Prostate gland (tissue), 2 donors: ENCODE results near the gene DGAT2. TPM values are rescaled to one million over a fixed set of nuclear protein-coding genes. Genes with fewer than 3 reads are reported as not detected.

Source experiments
- DNase-seq: peaks from one replicate; pipeline ENCODE4 v3.0.0-alpha.2; 2019; ENCODE audit warnings: low spot score
- H3K27ac ChIP-seq, 2 donors: fragments of 200-600 bp; sonication (generic); 2 replicates each; pipeline ENCODE4 v1.5.1; 2017 to 2019
- H3K27me3 ChIP-seq: fragments of 200-600 bp; sonication (generic); replicated peaks from 2 replicates; pipeline ENCODE4 v1.5.1; 2019; ENCODE audit not compliant: insufficient read depth
- H3K36me3 ChIP-seq, 2 donors: fragments of 200-600 bp; sonication (generic); 1 replicate in 1 of 2; 2 replicates in 1 of 2; pipeline versions ENCODE4 v1.5.1 to v1.8.1; 2017 to 2019
- H3K4me1 ChIP-seq: fragments of 200-600 bp; sonication (generic); replicated peaks from 2 replicates; pipeline ENCODE4 v1.5.1; 2019
- H3K4me3 ChIP-seq, 2 donors: fragments of 200-600 bp; sonication (generic); 2 replicates each; pipeline ENCODE4 v1.5.1; 2017 to 2019
- H3K9me3 ChIP-seq: fragments of 200-600 bp; sonication (generic); 2 replicates; pipeline ENCODE4 v1.5.1; 2017
- CTCF ChIP-seq, 4 experiments: fragments of 200-600 bp in 2 of 4; fragments of 450-650 bp in 2 of 4; sonication (generic) in 2 of 4; IDR thresholded peaks; 1 replicate in 3 of 4; 2 replicates in 1 of 4; pipeline ENCODE4 v1.5.1; 2016 to 2019; ENCODE audit warnings: antibody characterized with exemption in 4 of 4, mild to moderate bottlenecking in 2 of 4, moderate library complexity in 2 of 4
- POLR2A ChIP-seq: fragments of 450-650 bp; IDR thresholded peaks from one replicate; pipeline ENCODE4 v1.6.1; 2016; ENCODE audit warnings: antibody characterized with exemption, mild to moderate bottlenecking
- POLR2AphosphoS5 ChIP-seq: sonication (generic); formaldehyde crosslinking; IDR thresholded peaks from one replicate; pipeline ENCODE4 v1.6.1; 2017; ENCODE audit warnings: antibody characterized with exemption
- WGBS: methylation state at CpG from one replicate; pipeline ENCODE4 v1.1.5; 2018; 5-methylcytosine and 5-hydroxymethylcytosine counted together
- intact Hi-C: fragments of 100-400 bp; cut with DNase I; formaldehyde crosslinking; loops from one replicate; pipeline ENCODE4 v1.14.2; 2022
- total RNA-seq, 2 donors: library from RNA; depleted of rRNA; stranded (reverse); fragments of >200 nt; gene quantifications; one replicate each; pipeline ENCODE4 v1.1.0, GENCODE V29; 2016

The DGAT2 gene
- total RNA-seq, 2 donors from 2014 or later = 5.6 to 24.6 TPM

GRCh38 chr11:75809991-75810390 lies 41.4 kb downstream of the DGAT2 start:
- Histone ChIP-seq H3K27ac (no peak overlapping the region), H3K9me3 (no peaks in the 10 kb centered on the region), H3K4me1 (no peaks in the 10 kb centered on the region), H3K36me3 (no peaks in the 10 kb centered on the region), H3K27me3 (no peaks in the 10 kb centered on the region), H3K4me3 (no peak overlapping the region)
- WGBS = 95% methylated on average over 2 of the region's 2 CpGs
- no peak for TF ChIP-seq POLR2A
- TF ChIP-seq CTCF (IDR thresholded peaks at IDR 0.05) = no peak
- TF ChIP-seq POLR2AphosphoS5 = no peak
- no peak for DNase-seq
- intact Hi-C loops = loop anchor here (5.0 to 10.0 kb wide), 2 partner anchors 248 to 425 kb away; partner anchors contain the start of gene SERPINH1

GRCh38 chr11:75810637-75811390 lies 42.2 kb downstream of the DGAT2 start:
- Histone ChIP-seq H3K9me3 (no peaks in the 10 kb centered on the region), H3K27me3 (no peaks in the 10 kb centered on the region), H3K4me1 (no peaks in the 10 kb centered on the region), H3K36me3 (no peaks in the 10 kb centered on the region), H3K27ac (no peak overlapping the region), H3K4me3 (no peak overlapping the region)
- intact Hi-C loops = loop anchor here (5.0 kb wide), 1 partner anchor 249 kb away; the partner anchor contains the start of gene SERPINH1
- no peak for DNase-seq
- TF ChIP-seq POLR2AphosphoS5 (no peak), CTCF (IDR thresholded peaks at IDR 0.05) (no peak), POLR2A (no peak)
- WGBS = 84% methylated on average over 8 of the region's 8 CpGs

- no peak for TF ChIP-seq CTCF (IDR thresholded peaks at IDR 0.05)
- H3K4me1 ChIP-seq = peaks cover 2% of the 10 kb centered on the region
- H3K36me3 ChIP-seq = no peaks in the 10 kb centered on the region
- no peak overlapping the region for H3K27ac ChIP-seq
- H3K4me3 ChIP-seq = no peak overlapping the region
- DNase-seq = no peak
- no peaks in the 10 kb centered on the region for H3K27me3 ChIP-seq
- 77% methylated on average over 2 of the region's 2 CpGs for WGBS
- intact Hi-C loops = loop anchor here (5.0 kb wide), 1 partner anchor 249 kb away; the partner anchor contains the start of gene SERPINH1
- H3K9me3 ChIP-seq = no peaks in the 10 kb centered on the region
Measured at GRCh38 chr11:75811485-75811884, 42.9 kb downstream of the DGAT2 start.

- intact Hi-C loops = loop anchor here (5.0 kb wide), 1 partner anchor 250 kb away; the partner anchor contains the start of gene SERPINH1
- H3K9me3 ChIP-seq = no peaks in the 10 kb centered on the region
- peaks cover 10% of the 10 kb centered on the region for H3K4me1 ChIP-seq
- TF ChIP-seq CTCF (IDR thresholded peaks at IDR 0.05) (no peak), POLR2AphosphoS5 (no peak), POLR2A (no peak)
- H3K27me3 ChIP-seq = no peaks in the 10 kb centered on the region
- H3K36me3 ChIP-seq = no peaks in the 10 kb centered on the region
- H3K27ac ChIP-seq = no peak overlapping the region
- no peak for DNase-seq
- no peak overlapping the region for H3K4me3 ChIP-seq
- 89% methylated on average over 2 of the region's 2 CpGs for WGBS
Measured at GRCh38 chr11:75812542-75813040, 44.0 kb downstream of the DGAT2 start.

- no peaks in the 10 kb centered on the region for H3K27me3 ChIP-seq
- 58% methylated on average over 2 of the region's 2 CpGs for WGBS
- no peaks in the 10 kb centered on the region for H3K36me3 ChIP-seq
- no peak overlapping the region for H3K27ac ChIP-seq
- DNase-seq = no peak
- no peak overlapping the region for H3K4me3 ChIP-seq
- H3K9me3 ChIP-seq = no peaks in the 10 kb centered on the region
- intact Hi-C loops = loop anchor here (5.0 kb wide), 1 partner anchor 251 kb away; the partner anchor contains the start of gene SERPINH1
- TF ChIP-seq POLR2A (no peak), POLR2AphosphoS5 (no peak), CTCF (IDR thresholded peaks at IDR 0.05) (no peak)
- H3K4me1 ChIP-seq = peaks cover 10% of the 10 kb centered on the region
Measured at GRCh38 chr11:75813124-75813523, 44.5 kb downstream of the DGAT2 start.
